Measurements from ENCODE around the gene CA9. TPM values are rescaled to one million over a fixed set of nuclear protein-coding genes. Genes with fewer than 3 reads are reported as not detected.

The CA9 gene
- total RNA-seq, 1 donor from 2014 or later: 0.55 TPM

DNA sequence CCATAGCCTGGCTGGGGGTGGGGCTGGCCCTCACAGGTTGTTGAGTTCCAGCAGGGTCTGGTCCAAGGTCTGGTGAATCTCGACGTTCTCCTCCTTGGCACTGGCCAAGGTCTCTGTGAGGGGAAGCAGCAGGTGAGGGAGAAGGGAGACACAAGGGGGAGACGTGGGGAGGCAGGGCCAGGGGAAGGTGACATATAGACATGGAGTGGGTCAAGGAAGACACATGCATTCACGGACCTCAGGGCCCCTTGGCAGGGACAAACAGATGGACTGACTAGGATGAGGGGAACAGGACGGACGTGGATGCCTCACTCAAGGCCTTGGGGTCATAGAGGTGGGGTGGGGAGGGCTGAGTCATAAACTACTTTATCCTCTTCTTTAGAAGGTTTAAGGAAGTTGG, 8.3 kb downstream of the CA9 start:
- no peaks in the 10 kb centered on the region for H3K9me3 ChIP-seq
- H3K27me3 ChIP-seq: no peaks in the 10 kb centered on the region
- H3K4me1 ChIP-seq: no peaks in the 10 kb centered on the region
- TF ChIP-seq, protein P1, sequence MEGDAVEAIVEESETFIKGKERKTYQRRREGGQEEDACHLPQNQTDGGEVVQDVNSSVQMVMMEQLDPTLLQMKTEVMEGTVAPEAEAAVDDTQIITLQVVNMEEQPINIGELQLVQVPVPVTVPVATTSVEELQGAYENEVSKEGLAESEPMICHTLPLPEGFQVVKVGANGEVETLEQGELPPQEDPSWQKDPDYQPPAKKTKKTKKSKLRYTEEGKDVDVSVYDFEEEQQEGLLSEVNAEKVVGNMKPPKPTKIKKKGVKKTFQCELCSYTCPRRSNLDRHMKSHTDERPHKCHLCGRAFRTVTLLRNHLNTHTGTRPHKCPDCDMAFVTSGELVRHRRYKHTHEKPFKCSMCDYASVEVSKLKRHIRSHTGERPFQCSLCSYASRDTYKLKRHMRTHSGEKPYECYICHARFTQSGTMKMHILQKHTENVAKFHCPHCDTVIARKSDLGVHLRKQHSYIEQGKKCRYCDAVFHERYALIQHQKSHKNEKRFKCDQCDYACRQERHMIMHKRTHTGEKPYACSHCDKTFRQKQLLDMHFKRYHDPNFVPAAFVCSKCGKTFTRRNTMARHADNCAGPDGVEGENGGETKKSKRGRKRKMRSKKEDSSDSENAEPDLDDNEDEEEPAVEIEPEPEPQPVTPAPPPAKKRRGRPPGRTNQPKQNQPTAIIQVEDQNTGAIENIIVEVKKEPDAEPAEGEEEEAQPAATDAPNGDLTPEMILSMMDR (IDR thresholded peaks at IDR 0.05): no peak
- no peak overlapping the region for H3K27ac ChIP-seq
- ATAC-seq: no peak
- intact Hi-C loops (cut with DNase I): no loop called here
- no peak overlapping the region for H3K4me3 ChIP-seq
- peaks cover 10% of the 10 kb centered on the region for H3K36me3 ChIP-seq
- no peak for DNase-seq

DNA sequence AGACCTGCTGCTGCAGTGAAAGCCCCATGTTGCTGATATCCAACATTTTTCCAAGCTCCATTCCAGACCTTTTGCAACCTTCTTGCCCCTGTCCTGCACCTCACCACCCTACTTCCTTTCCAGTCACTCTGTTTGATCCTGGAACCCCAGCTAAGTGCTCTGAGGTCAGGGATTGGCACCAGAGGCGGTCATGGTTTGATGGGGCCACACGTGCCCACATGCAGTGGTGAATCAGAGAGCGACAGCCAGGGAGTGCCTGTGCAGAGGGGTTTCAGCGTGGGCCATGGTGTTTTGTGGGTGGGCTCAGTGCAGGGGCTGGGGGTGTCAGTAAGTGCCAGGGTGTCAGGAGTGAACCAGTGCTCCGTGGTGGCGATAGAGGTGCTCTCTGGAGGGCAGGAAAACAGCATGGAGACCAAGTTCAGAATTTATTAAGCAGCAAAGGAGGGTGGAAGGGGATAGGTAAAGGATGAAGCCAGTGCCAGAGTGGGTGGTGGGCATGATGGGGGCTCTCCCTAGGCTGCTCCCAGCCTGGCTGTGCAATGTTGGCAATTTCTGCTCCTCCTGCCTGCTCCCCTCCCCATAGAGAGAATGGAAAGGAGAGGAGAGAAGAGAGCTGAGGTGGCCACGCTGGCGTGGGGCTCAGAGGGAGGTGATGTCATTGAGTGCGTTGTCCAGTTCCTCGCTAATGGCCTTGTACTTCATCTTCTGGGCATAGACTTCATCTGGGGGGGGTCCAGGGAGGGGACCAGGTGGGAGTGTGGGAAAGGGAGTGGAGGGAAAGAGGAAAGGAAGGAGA, 9.0 kb downstream of the CA9 start:
- H3K4me3 ChIP-seq: no peak overlapping the region
- intact Hi-C loops (cut with DNase I): no loop called here
- no peak for DNase-seq
- peaks cover 10% of the 10 kb centered on the region for H3K36me3 ChIP-seq
- no peak overlapping the region for H3K27ac ChIP-seq
- no peaks in the 10 kb centered on the region for H3K4me1 ChIP-seq
- H3K9me3 ChIP-seq: no peaks in the 10 kb centered on the region
- H3K27me3 ChIP-seq: no peaks in the 10 kb centered on the region
- ATAC-seq: no peak
- TF ChIP-seq, protein P1 (IDR thresholded peaks at IDR 0.05): no peak

DNA sequence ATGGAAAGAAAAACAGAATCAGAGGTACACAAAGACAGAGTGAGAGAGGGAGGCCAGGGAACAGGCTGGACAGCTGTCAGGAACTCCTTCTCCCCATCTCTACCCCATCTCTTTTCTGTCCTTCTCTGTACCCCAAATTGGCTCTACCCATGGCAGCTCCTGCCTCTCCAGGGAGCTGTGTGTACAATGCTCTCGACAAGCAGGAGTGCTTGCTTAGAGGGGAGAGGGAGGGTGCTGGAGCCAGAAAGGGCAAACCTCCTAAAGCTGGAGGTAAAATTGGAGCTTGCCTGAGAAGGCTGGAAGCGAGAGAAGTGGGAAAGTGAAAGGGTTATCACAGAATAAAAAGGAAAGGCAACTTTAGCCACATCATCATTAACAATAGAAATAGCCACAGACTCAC, 9.6 kb downstream of the CA9 start:
- H3K27ac ChIP-seq: no peak overlapping the region
- peak; percentile 65 for ATAC-seq
- intact Hi-C loops (cut with DNase I): no loop called here

DNA sequence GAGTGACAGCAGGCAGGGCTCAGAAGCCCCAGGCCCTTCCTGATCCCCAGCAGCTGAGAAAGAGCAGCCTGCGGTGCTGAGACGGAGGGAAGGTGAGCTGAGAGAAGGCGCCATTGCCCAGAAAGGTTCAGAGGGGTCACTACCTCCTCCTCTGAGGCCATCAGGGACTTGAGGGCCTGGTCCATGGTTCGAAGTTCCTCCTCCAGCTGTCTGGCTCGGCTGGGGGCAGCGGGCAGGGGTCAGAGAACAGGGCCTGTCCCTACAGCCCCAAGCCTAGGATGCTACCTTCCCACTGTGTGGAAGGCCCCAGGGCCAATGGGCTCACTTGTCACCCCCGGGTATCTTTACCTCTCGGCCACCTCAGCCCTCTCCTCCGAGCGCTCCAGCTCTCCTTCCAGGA, 11.2 kb downstream of the CA9 start:
- ATAC-seq (no peak), DNase-seq (no peak)
- peaks cover 10% of the 10 kb centered on the region for H3K36me3 ChIP-seq
- no peak overlapping the region for H3K4me3 ChIP-seq
- TF ChIP-seq, protein P1 (IDR thresholded peaks at IDR 0.05): no peak
- intact Hi-C loops (cut with DNase I): no loop called here
- peaks cover 7% of the 10 kb centered on the region for H3K4me1 ChIP-seq
- H3K9me3 ChIP-seq: no peaks in the 10 kb centered on the region
- no peaks in the 10 kb centered on the region for H3K27me3 ChIP-seq
- no peak overlapping the region for H3K27ac ChIP-seq

More for the DNA sequence above, 9.6 kb downstream of the CA9 start:
- Histone ChIP-seq H3K27me3 (no peaks in the 10 kb centered on the region), H3K4me1 (no peaks in the 10 kb centered on the region), H3K9me3 (no peaks in the 10 kb centered on the region), H3K4me3 (no peak overlapping the region), H3K36me3 (peaks cover 10% of the 10 kb centered on the region)
- no peak for DNase-seq
- TF ChIP-seq, protein P1 (IDR thresholded peaks at IDR 0.05): no peak

DNA sequence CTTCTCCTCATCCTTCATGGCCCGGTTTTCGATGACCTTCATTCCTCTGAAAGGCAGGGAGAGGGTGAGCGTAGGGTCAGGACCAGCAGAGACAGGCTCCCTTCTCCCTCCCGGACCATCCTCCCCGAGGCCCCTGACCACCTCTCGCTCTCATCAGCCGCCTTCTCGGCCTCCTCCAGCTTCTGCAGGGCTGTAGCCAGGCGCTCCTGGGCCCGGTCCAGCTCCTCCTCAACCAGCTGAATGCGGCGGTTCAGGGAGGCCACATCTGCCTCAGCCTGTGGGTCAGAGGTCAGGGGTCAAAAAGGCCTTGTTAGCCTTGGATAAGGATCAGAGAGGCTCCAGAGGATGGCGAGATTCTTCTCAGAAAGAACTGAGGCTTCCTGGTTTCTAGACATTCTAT, 11.8 kb downstream of the CA9 start:
- Histone ChIP-seq H3K4me1 (peaks cover 10% of the 10 kb centered on the region), H3K36me3 (peaks cover 10% of the 10 kb centered on the region), H3K27me3 (no peaks in the 10 kb centered on the region), H3K9me3 (no peaks in the 10 kb centered on the region), H3K4me3 (no peak overlapping the region), H3K27ac (no peak overlapping the region)
- no peak for DNase-seq
- no peak for ATAC-seq
- intact Hi-C loops (cut with DNase I): no loop called here
- TF ChIP-seq, protein P1 (IDR thresholded peaks at IDR 0.05): no peak

Data from upper lobe of right lung (tissue), 1 donor.